HCT116 (cell line): ENCODE measurements around the gene ZEB2.

Source experiments
- CEBPB ChIP-seq: IDR thresholded peaks from 2 replicates; pipeline ENCODE4 v1.6.1; 2012; ENCODE audit warnings: low read depth
- EGR1 ChIP-seq: IDR thresholded peaks from 2 replicates; pipeline ENCODE4 v1.6.1; 2012; ENCODE audit warnings: low read depth
- EZH2 ChIP-seq: fragments of 200-600 bp; sonication (generic); IDR thresholded peaks from 2 replicates; pipeline ENCODE4 v1.6.1; 2017; ENCODE audit warnings: antibody characterized with exemption, mixed run types
- EZH2phosphoT487 ChIP-seq: fragments of 200-600 bp; IDR thresholded peaks from 2 replicates; pipeline ENCODE4 v1.6.1; 2018; ENCODE audit warnings: antibody characterized with exemption, borderline replicate concordance
- JUND ChIP-seq: IDR thresholded peaks from 2 replicates; pipeline ENCODE4 v1.6.1; 2012
- POLR2A ChIP-seq: IDR thresholded peaks from 2 replicates; pipeline ENCODE4 v1.7.0; 2011; ENCODE audit warnings: borderline replicate concordance; ENCODE audit not compliant: insufficient read depth, insufficient read length; ENCODE audit errors: extremely low read depth
- POLR2AphosphoS5 ChIP-seq: IDR thresholded peaks from 2 replicates; pipeline ENCODE4 v1.6.1; 2011; ENCODE audit warnings: mild to moderate bottlenecking, low read depth, low read length, moderate library complexity
- RAD21 ChIP-seq: IDR thresholded peaks from 2 replicates; pipeline ENCODE4 v1.6.1; 2012; ENCODE audit warnings: low read depth, mild to moderate bottlenecking
- SP1 ChIP-seq: IDR thresholded peaks from 2 replicates; pipeline ENCODE4 v1.6.1; 2012; ENCODE audit warnings: low read depth
- YY1 ChIP-seq: IDR thresholded peaks from 2 replicates; pipeline ENCODE4 v1.6.1; 2011; ENCODE audit warnings: low read length, low read depth, moderate library complexity, mild to moderate bottlenecking; ENCODE audit not compliant: insufficient replicate concordance; ENCODE audit errors: extremely low read depth
- TF ChIP-seq, protein P1 (sequence below), 3 experiments: fragments of 200-600 bp in 1 of 3; sonication (generic) in 1 of 3; IDR thresholded peaks in 2 of 3; conservative IDR thresholded peaks in 1 of 3; 2 replicates each; pipeline ENCODE4 v1.5.1; 2012 to 2017; ENCODE audit warnings: low read depth in 2 of 3, low read length in 2 of 3, antibody characterized with exemption in 1 of 3, borderline replicate concordance in 1 of 3, control low read depth in 1 of 3, mild to moderate bottlenecking in 1 of 3, mixed read lengths in 1 of 3, mixed run types in 1 of 3, moderate library complexity in 1 of 3; ENCODE audit not compliant: insufficient read depth in 1 of 3
- TF ChIP-seq, protein P2 (sequence below): IDR thresholded peaks from 2 replicates; pipeline ENCODE4 v1.6.1; 2012
- TF ChIP-seq, protein P3 (sequence below): IDR thresholded peaks from 2 replicates; pipeline ENCODE4 v1.6.1; 2012
- TF ChIP-seq, protein P4 (sequence below): IDR thresholded peaks from 2 replicates; pipeline ENCODE4 v1.6.1; 2012; ENCODE audit warnings: low read depth

DNA sequence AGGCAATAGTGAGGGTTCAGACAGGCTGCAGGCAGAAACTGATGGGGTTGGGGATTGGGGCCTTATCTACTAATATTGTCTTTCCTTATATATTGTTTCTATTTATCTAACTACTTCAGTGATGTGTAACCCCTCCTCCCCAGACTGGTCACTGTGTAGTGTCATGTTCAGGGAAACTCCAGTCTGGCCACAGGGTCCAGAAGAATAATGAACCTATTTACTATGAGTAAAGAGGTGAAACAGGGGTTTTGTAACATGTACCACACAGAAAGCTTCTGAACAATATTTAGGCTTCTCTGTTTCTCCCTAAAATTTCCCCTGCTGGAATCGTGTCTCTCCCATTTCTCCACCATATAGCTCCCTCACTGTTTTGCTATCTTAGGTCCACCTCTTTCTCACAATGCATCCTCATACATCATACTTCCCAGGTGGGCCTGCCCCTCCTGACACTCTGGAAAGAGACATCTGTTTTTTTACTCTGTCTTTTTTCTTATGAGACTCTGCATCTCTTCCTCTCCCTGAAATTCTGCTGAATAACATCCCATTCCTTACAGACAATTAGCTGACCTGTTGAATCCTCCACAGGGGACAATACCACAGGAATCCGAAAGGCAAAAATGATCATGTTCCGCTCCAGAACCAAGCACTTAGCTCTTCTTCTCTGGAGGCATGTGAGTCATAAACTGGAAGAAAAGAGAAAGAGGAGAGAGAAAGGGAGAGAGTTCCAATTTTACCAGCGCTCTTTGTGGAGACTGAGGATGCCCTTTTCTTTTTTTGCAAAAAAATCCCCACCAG is 154.8 kb downstream of the ZEB2 start:
- TF ChIP-seq YY1 (no peak), RAD21 (no peak), EZH2 (no peak), EZH2phosphoT487 (no peak), CEBPB (no peak), JUND (no peak), EGR1 (no peak), SP1 (no peak), POLR2AphosphoS5 (no peak), POLR2A (no peak)
- TF ChIP-seq, protein P1, sequence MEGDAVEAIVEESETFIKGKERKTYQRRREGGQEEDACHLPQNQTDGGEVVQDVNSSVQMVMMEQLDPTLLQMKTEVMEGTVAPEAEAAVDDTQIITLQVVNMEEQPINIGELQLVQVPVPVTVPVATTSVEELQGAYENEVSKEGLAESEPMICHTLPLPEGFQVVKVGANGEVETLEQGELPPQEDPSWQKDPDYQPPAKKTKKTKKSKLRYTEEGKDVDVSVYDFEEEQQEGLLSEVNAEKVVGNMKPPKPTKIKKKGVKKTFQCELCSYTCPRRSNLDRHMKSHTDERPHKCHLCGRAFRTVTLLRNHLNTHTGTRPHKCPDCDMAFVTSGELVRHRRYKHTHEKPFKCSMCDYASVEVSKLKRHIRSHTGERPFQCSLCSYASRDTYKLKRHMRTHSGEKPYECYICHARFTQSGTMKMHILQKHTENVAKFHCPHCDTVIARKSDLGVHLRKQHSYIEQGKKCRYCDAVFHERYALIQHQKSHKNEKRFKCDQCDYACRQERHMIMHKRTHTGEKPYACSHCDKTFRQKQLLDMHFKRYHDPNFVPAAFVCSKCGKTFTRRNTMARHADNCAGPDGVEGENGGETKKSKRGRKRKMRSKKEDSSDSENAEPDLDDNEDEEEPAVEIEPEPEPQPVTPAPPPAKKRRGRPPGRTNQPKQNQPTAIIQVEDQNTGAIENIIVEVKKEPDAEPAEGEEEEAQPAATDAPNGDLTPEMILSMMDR (IDR thresholded peaks at IDR 0.05 in 2 of 3, conservative IDR thresholded peaks at IDR 0.05 in 1 of 3; ENCODE audit: borderline replicate concordance in 1 of 3, insufficient read depth in 1 of 3, low read depth in 2 of 3, low read length in 2 of 3), result no peak
- TF ChIP-seq, protein P2, sequence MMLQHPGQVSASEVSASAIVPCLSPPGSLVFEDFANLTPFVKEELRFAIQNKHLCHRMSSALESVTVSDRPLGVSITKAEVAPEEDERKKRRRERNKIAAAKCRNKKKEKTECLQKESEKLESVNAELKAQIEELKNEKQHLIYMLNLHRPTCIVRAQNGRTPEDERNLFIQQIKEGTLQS, result no peak
- TF ChIP-seq, protein P3, sequence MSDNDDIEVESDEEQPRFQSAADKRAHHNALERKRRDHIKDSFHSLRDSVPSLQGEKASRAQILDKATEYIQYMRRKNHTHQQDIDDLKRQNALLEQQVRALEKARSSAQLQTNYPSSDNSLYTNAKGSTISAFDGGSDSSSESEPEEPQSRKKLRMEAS, result no peak
- TF ChIP-seq, protein P4, sequence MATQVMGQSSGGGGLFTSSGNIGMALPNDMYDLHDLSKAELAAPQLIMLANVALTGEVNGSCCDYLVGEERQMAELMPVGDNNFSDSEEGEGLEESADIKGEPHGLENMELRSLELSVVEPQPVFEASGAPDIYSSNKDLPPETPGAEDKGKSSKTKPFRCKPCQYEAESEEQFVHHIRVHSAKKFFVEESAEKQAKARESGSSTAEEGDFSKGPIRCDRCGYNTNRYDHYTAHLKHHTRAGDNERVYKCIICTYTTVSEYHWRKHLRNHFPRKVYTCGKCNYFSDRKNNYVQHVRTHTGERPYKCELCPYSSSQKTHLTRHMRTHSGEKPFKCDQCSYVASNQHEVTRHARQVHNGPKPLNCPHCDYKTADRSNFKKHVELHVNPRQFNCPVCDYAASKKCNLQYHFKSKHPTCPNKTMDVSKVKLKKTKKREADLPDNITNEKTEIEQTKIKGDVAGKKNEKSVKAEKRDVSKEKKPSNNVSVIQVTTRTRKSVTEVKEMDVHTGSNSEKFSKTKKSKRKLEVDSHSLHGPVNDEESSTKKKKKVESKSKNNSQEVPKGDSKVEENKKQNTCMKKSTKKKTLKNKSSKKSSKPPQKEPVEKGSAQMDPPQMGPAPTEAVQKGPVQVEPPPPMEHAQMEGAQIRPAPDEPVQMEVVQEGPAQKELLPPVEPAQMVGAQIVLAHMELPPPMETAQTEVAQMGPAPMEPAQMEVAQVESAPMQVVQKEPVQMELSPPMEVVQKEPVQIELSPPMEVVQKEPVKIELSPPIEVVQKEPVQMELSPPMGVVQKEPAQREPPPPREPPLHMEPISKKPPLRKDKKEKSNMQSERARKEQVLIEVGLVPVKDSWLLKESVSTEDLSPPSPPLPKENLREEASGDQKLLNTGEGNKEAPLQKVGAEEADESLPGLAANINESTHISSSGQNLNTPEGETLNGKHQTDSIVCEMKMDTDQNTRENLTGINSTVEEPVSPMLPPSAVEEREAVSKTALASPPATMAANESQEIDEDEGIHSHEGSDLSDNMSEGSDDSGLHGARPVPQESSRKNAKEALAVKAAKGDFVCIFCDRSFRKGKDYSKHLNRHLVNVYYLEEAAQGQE, result no peak
